ENCODE data around the gene RNASE11.

RNASE11 gene

DNA sequence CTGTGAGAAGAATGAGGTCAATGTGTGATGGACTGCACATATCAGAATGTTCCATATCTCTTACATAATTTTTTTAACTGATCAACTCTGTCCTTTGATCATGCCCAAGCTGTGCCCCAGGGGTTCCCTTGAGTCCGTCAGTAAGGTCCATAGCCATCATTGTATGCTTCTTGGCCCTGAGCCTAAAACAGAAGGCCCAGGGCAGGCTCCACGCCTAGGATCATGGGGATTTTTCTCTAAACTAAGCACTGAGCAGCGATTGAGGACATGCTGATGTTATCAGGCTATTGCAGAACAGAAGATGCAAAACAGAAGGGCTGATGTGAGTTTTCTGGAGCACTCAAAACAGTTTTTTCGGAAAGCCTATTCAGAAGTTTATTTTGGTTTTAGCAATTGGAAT, 47.9 kb downstream of the RNASE11 start:
- no peak overlapping the region for H3K27ac Mint-ChIP-seq
- no peaks in the 10 kb centered on the region for H3K4me1 Mint-ChIP-seq
- H3K9me3 Mint-ChIP-seq = no peaks in the 10 kb centered on the region
- H3K27me3 Mint-ChIP-seq (ENCODE audit: low read depth, poor library complexity) = peaks cover 4% of the 10 kb centered on the region
- no peak for DNase-seq
- H3K4me3 Mint-ChIP-seq = no peak overlapping the region
- H3K36me3 Mint-ChIP-seq (ENCODE audit: low read depth) = no peaks in the 10 kb centered on the region
- no peak for TF ChIP-seq CTCF (IDR thresholded peaks at IDR 0.05)

All from nephron progenitor cell (in vitro differentiated cells).